Measurements from ENCODE around the gene CXXC4. TPM values are rescaled to one million over a fixed set of nuclear protein-coding genes. Genes with fewer than 3 reads are reported as not detected.

The CXXC4 gene
- total RNA-seq, 1 experiment from 2014 or later: 4.2 TPM

DNA sequence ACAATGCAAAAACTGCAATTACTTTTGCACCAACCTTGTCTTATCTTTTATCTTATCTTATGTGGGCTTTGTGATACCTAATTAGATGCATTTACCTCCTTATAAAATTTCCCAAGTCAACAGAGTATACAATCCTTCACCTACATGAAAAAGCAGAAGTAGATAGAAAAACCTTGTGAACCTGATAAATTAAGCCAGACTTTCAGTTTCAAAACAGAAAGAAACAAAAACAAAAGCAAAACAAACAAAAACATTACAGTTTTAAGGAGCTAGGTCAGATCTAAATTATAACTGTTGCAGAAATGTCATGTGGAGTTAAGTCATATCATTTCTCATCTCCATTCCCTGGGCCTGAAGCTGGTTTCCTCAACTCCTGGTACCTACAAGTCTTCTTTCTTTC lies 24.9 kb upstream of the CXXC4 start:
- H4K20me1 ChIP-seq (ENCODE audit: control insufficient read depth, insufficient read depth, insufficient read length): no peaks in the 10 kb centered on the region
- no peaks in the 10 kb centered on the region for H3K27me3 ChIP-seq (ENCODE audit: insufficient read depth, low read length)
- H2BK20ac ChIP-seq (ENCODE audit: low read depth, low read length, poor library complexity, severe bottlenecking): no peak overlapping the region
- H3K4me1 Mint-ChIP-seq: no peaks in the 10 kb centered on the region
- no peak overlapping the region for H4K5ac ChIP-seq (ENCODE audit: insufficient read length, low read depth, low read length)
- no peak overlapping the region for H2AFZ ChIP-seq (ENCODE audit: low read length)
- no peak overlapping the region for H3T11ph ChIP-seq (ENCODE audit: low read length)
- no peaks in the 10 kb centered on the region for H3K36me3 Mint-ChIP-seq (ENCODE audit: insufficient read depth in 1 of 3, low read depth in 3 of 3)
- no peak overlapping the region for H3K4ac ChIP-seq (ENCODE audit: low read depth, low read length)
- H4K8ac ChIP-seq (replicated peaks; ENCODE audit: insufficient read length, low read depth, low read length): no peak overlapping the region
- H3K23me2 ChIP-seq (ENCODE audit: insufficient read length, low read depth, low read length, poor library complexity, severe bottlenecking): no peaks in the 10 kb centered on the region
- no peak overlapping the region for H2BK15ac ChIP-seq (ENCODE audit: low read depth, low read length)
- no peak overlapping the region for H2BK120ac ChIP-seq (ENCODE audit: low read depth, low read length, poor library complexity, severe bottlenecking)
- peaks cover 4 to 5% of the 10 kb centered on the region in 2 experiments; a peak in 3 of 5 replicates for H3K9me3 Mint-ChIP-seq
- no peak overlapping the region for H3K56ac ChIP-seq (ENCODE audit: insufficient read length, low read depth, low read length)
- H3K4me2 ChIP-seq (ENCODE audit: insufficient read depth, insufficient read length, low read length): no peak overlapping the region
- no peak for DNase-seq
- H3K27ac Mint-ChIP-seq: no peak overlapping the region
- no peak overlapping the region for H3K27ac ChIP-seq (ENCODE audit: insufficient read length, low read depth, low read length)
- no peak overlapping the region for H2BK12ac ChIP-seq (ENCODE audit: insufficient read length, low read depth, low read length)
- H2AK5ac ChIP-seq (ENCODE audit: insufficient read length, low read length): no peak overlapping the region
- no peak overlapping the region for H3K23ac ChIP-seq (ENCODE audit: insufficient read length, low read depth, low read length)
- no peak overlapping the region for H3K18ac ChIP-seq (ENCODE audit: insufficient read length, low read depth, low read length)
- H3K79me2 ChIP-seq (ENCODE audit: insufficient read depth, low read length): no peaks in the 10 kb centered on the region
- H2BK5ac ChIP-seq (ENCODE audit: insufficient read length, low read length): no peak overlapping the region
- TF ChIP-seq, protein P1, sequence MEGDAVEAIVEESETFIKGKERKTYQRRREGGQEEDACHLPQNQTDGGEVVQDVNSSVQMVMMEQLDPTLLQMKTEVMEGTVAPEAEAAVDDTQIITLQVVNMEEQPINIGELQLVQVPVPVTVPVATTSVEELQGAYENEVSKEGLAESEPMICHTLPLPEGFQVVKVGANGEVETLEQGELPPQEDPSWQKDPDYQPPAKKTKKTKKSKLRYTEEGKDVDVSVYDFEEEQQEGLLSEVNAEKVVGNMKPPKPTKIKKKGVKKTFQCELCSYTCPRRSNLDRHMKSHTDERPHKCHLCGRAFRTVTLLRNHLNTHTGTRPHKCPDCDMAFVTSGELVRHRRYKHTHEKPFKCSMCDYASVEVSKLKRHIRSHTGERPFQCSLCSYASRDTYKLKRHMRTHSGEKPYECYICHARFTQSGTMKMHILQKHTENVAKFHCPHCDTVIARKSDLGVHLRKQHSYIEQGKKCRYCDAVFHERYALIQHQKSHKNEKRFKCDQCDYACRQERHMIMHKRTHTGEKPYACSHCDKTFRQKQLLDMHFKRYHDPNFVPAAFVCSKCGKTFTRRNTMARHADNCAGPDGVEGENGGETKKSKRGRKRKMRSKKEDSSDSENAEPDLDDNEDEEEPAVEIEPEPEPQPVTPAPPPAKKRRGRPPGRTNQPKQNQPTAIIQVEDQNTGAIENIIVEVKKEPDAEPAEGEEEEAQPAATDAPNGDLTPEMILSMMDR (conservative IDR thresholded peaks at IDR 0.05): no peak
- no peak overlapping the region for H4K91ac ChIP-seq (ENCODE audit: insufficient read length, low read depth, low read length)
- no peak overlapping the region for H3K9ac ChIP-seq (ENCODE audit: extremely low read depth, insufficient read length, low read length)
- H3K4me3 Mint-ChIP-seq: no peak overlapping the region
- H3K14ac ChIP-seq (ENCODE audit: insufficient read depth, low read length): no peak overlapping the region
- no peaks in the 10 kb centered on the region for H3K9me3 ChIP-seq (ENCODE audit: control insufficient read depth, low read depth, low read length)
- H3K79me1 ChIP-seq (ENCODE audit: insufficient read depth, low read depth, low read length, poor library complexity, severe bottlenecking): no peaks in the 10 kb centered on the region
- H3K27me3 Mint-ChIP-seq (ENCODE audit: low read depth): no peaks in the 10 kb centered on the region
- H3K4me1 ChIP-seq (ENCODE audit: insufficient read depth, low read length): no peaks in the 10 kb centered on the region
